ENCODE results near the gene DHRS13. TPM values are rescaled to one million over a fixed set of nuclear protein-coding genes. Genes with fewer than 3 reads are reported as not detected.
"Not testable (repeated sequence)": the region's sequence is repeated elsewhere in the genome, so short reads cannot be mapped to it uniquely, and the experiment has no call there.

The DHRS13 gene
- total RNA-seq, 1 donor from 2014 or later, result 30.6 TPM

DNA sequence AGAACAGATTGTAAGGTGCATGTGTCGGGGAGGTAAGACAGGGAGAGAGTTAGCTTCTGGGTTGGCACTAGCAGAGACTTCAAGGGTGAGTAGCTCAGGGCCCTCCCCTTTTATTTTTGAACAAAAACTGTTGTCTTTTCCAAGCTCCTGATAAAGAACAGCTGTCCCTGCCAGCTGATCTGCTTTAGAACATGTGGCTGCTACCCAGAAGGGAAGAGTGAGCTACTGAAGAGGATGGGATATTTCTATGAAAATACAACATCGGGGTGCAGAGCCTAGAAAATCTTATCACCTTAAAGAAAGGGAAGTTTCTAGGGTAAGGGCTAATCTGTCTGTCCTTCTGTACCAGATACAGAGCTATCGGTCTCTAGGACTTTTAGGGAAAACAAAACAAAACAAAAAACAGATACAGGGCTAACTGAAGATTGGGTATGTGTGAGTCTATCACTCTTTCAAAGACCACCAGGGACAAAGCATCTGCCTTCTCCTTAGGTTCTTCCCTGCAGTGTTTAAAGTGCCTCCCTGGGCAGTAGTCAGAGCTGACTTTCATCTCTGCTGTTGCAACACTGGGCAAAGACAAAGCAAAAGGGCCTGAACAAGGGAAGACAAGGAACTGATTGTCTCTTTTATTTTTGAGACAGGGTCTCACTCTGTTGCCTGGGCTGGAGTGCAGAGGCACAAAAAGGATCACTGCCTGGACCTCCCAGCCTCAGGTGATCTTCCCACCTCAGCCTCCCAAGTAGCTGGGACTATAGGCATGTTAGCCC, 5.0 kb upstream of the DHRS13 start:
- intact Hi-C loops (cut with micrococcal nuclease), result no loop called here
- Mint-ChIP-seq H3K4me1 (ENCODE audit: low read depth) (peaks cover 4% of the 10 kb centered on the region), H3K27ac (no peak overlapping the region), H3K36me3 (ENCODE audit: low read depth) (peaks cover 61% of the 10 kb centered on the region), H3K9me3 (no peaks in the 10 kb centered on the region), H3K4me3 (ENCODE audit: low read depth) (no peak overlapping the region), H3K27me3 (ENCODE audit: low read depth) (no peaks in the 10 kb centered on the region)
- DNase-seq (ENCODE audit: low spot score), result no peak

GRCh38 chr17:28906706-28907438, 4.0 kb upstream of the DHRS13 start:
- Mint-ChIP-seq H3K27ac (no peak overlapping the region), H3K36me3 (ENCODE audit: low read depth) (peaks cover 55% of the 10 kb centered on the region), H3K4me3 (ENCODE audit: low read depth) (no peak overlapping the region), H3K27me3 (ENCODE audit: low read depth) (no peaks in the 10 kb centered on the region), H3K9me3 (no peaks in the 10 kb centered on the region), H3K4me1 (ENCODE audit: low read depth) (peaks cover 7% of the 10 kb centered on the region)
- intact Hi-C loops (cut with micrococcal nuclease), result no loop called here
- DNase-seq (ENCODE audit: low spot score), result no peak

GRCh38 chr17:28906276-28906675, 3.4 kb upstream of the DHRS13 start:
- H3K9me3 Mint-ChIP-seq, result no peaks in the 10 kb centered on the region
- peaks cover 12% of the 10 kb centered on the region for H3K4me1 Mint-ChIP-seq (ENCODE audit: low read depth)
- no peak for DNase-seq (ENCODE audit: low spot score)
- intact Hi-C loops (cut with micrococcal nuclease), result no loop called here
- no peak overlapping the region for H3K27ac Mint-ChIP-seq
- H3K36me3 Mint-ChIP-seq (ENCODE audit: low read depth), result peaks cover 56% of the 10 kb centered on the region
- H3K4me3 Mint-ChIP-seq (ENCODE audit: low read depth), result no peak overlapping the region
- H3K27me3 Mint-ChIP-seq (ENCODE audit: low read depth), result no peaks in the 10 kb centered on the region

- no peak overlapping the region for H3K4me3 Mint-ChIP-seq (ENCODE audit: low read depth)
- intact Hi-C loops (cut with micrococcal nuclease), result no loop called here
- H3K27ac Mint-ChIP-seq, result no peak overlapping the region
- H3K36me3 Mint-ChIP-seq (ENCODE audit: low read depth), result peaks cover 52% of the 10 kb centered on the region
- no peaks in the 10 kb centered on the region for H3K9me3 Mint-ChIP-seq
- peaks cover 18% of the 10 kb centered on the region for H3K4me1 Mint-ChIP-seq (ENCODE audit: low read depth)
- no peak for DNase-seq (ENCODE audit: low spot score)
- no peaks in the 10 kb centered on the region for H3K27me3 Mint-ChIP-seq (ENCODE audit: low read depth)
Measured at GRCh38 chr17:28904800-28905199, 1.9 kb upstream of the DHRS13 start.

DNA sequence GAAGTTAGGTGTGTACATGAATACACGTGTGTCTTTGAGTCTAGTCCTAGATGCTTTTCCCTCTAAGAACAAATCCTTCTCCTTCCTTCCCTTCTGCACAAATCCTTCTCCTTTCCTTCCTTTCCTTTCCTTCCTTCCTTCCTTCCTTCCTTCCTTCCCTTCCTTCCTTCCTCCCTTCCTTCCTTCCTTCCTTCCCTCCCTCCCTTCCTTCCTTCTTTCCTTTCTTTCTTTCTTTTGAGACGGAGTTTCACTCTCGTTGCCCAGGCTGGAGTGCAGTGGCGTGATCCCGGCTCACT, 615 bp upstream of the DHRS13 start:
- Mint-ChIP-seq H3K36me3 (ENCODE audit: low read depth) (peaks cover 54% of the 10 kb centered on the region), H3K27ac (peak overlapping the region; percentile 68), H3K4me3 (ENCODE audit: low read depth) (peak overlapping the region; percentile 66), H3K4me1 (ENCODE audit: low read depth) (peaks cover 28% of the 10 kb centered on the region)
- intact Hi-C loops (cut with micrococcal nuclease), result loop anchor here (2.0 kb wide), 6 partner anchors 23 to 177 kb away; partner anchors contain the start of genes ERAL1 and TLCD1
- not testable (repeated sequence) for DNase-seq (ENCODE audit: low spot score); H3K27me3 Mint-ChIP-seq (ENCODE audit: low read depth); H3K9me3 Mint-ChIP-seq

GRCh38 chr17:28901866-28902818, 737 bp downstream of the DHRS13 start:
- peak overlapping the region; percentile 90 for H3K4me3 Mint-ChIP-seq (ENCODE audit: low read depth)

GRCh38 chr17:28900986-28901726, 1.7 kb downstream of the DHRS13 start:
- intact Hi-C loops (cut with micrococcal nuclease), result no loop called here

More at GRCh38 chr17:28901866-28902818, 737 bp downstream of the DHRS13 start:
- H3K4me1 Mint-ChIP-seq (ENCODE audit: low read depth), result peaks cover 36% of the 10 kb centered on the region
- H3K36me3 Mint-ChIP-seq (ENCODE audit: low read depth), result peaks cover 53% of the 10 kb centered on the region
- H3K27me3 Mint-ChIP-seq (ENCODE audit: low read depth), result no peaks in the 10 kb centered on the region
- no peaks in the 10 kb centered on the region for H3K9me3 Mint-ChIP-seq
- intact Hi-C loops (cut with micrococcal nuclease), result loop anchor here (1.0 to 2.0 kb wide), 7 partner anchors 9 to 175 kb away; partner anchors contain the start of genes ERAL1 and TLCD1
- peak overlapping the region; percentile 86 for H3K27ac Mint-ChIP-seq
- DNase-seq (ENCODE audit: low spot score), result no peak

DNA sequence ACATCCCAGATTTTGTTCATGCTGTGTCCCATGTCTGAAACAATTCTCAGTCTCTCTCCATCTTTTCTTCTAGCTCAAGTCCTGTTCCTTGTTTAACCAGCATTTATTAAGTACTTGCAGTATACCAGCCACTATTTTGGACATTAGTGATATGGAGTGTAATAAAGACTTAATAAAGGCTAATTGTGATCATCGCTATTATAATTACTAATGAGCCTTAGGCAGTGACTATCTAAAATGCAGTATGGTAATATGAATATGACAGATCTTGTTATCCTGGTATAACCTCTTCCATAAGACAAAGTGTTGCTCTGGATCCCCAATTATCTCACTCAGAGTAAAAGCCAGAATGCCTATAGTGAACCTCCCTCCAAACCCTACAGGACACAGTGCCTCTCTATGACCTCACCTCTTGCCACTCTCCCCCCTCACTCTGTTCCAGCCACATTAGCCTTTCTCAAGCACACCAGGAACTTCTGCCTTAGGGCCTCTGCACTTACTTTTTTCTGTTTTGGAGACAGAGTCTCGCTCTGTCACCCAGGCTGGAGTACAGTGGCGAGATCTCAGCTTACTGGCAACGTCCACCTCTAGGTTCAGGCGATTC, 3.6 kb downstream of the DHRS13 start:
- DNase-seq (ENCODE audit: low spot score), result no peak
- Mint-ChIP-seq H3K4me1 (ENCODE audit: low read depth) (peaks cover 54% of the 10 kb centered on the region), H3K36me3 (ENCODE audit: low read depth) (peaks cover 48% of the 10 kb centered on the region), H3K27me3 (ENCODE audit: low read depth) (no peaks in the 10 kb centered on the region), H3K4me3 (ENCODE audit: low read depth) (peak overlapping the region; percentile 20), H3K9me3 (no peaks in the 10 kb centered on the region), H3K27ac (peak overlapping the region; percentile 15)
- intact Hi-C loops (cut with micrococcal nuclease), result no loop called here

More at GRCh38 chr17:28900986-28901726, 1.7 kb downstream of the DHRS13 start:
- H3K4me1 Mint-ChIP-seq (ENCODE audit: low read depth), result peaks cover 44% of the 10 kb centered on the region
- no peaks in the 10 kb centered on the region for H3K27me3 Mint-ChIP-seq (ENCODE audit: low read depth)
- peaks cover 51% of the 10 kb centered on the region for H3K36me3 Mint-ChIP-seq (ENCODE audit: low read depth)
- no peak for DNase-seq (ENCODE audit: low spot score)
- H3K4me3 Mint-ChIP-seq (ENCODE audit: low read depth), result peak overlapping the region; percentile 90
- no peak overlapping the region for H3K27ac Mint-ChIP-seq
- no peaks in the 10 kb centered on the region for H3K9me3 Mint-ChIP-seq

GRCh38 chr17:28898527-28898955, 4.3 kb downstream of the DHRS13 start:
- H3K4me1 Mint-ChIP-seq (ENCODE audit: low read depth), result peaks cover 58% of the 10 kb centered on the region
- DNase-seq (ENCODE audit: low spot score), result no peak
- no peak overlapping the region for H3K27ac Mint-ChIP-seq
- H3K27me3 Mint-ChIP-seq (ENCODE audit: low read depth), result no peaks in the 10 kb centered on the region
- intact Hi-C loops (cut with micrococcal nuclease), result no loop called here
- no peaks in the 10 kb centered on the region for H3K9me3 Mint-ChIP-seq
- no peak overlapping the region for H3K4me3 Mint-ChIP-seq (ENCODE audit: low read depth)
- H3K36me3 Mint-ChIP-seq (ENCODE audit: low read depth), result peaks cover 48% of the 10 kb centered on the region

DNA sequence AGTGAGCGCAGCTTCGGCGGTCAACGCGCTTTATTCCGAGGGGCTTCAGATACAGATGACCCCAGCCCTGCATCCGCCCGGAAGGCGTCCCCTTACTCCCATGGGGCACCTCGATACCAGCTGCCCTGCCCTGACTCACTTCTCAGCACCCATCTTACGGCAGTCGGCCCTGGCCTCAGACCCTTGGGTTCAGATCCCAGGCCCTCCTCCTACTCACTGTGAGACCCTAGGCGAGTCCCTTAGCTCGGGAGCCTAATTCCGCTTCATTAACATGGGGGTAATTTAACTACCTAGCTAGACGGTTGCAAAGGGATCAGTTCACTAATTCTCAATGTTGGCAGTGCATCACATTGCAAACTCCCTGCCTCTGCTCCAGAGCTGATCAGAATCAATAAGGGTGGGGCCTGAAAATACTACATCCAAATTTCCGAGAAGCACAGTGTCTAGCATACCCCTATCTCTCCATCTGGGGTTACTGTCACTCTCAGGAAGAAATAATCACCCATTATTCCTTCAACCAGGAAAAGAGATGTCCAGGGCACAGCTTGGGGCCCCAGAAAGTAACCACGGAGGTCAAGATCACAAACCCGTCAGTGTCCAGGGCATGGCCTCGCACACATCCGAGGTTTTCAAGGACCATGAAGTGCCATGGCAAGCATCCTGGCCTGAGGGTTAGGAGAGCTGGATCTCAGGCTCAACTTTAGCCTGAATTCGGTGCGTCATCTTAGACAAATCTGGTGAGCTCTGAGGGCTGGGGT, 4.9 kb downstream of the DHRS13 start:
- Mint-ChIP-seq H3K36me3 (ENCODE audit: low read depth) (peaks cover 54% of the 10 kb centered on the region), H3K27me3 (ENCODE audit: low read depth) (no peaks in the 10 kb centered on the region), H3K9me3 (no peaks in the 10 kb centered on the region), H3K4me1 (ENCODE audit: low read depth) (peaks cover 61% of the 10 kb centered on the region), H3K27ac (peak overlapping the region; percentile 95), H3K4me3 (ENCODE audit: low read depth) (peak overlapping the region; percentile 96)
- DNase-seq (ENCODE audit: low spot score), result no peak
- intact Hi-C loops (cut with micrococcal nuclease), result no loop called here

Measured in activated T-helper 2 cell treated with anti-CD3 and anti-CD28 coated beads, Interferon-gamma antibody, Interleukin-2, Interleukin-4, amounts not matched to agents 10 μg/mL and 5 μg/mL and 100 μg/mL, durations not matched to agents 14 hours and 24 hours and 36 hours (primary cell).